ENCODE results near the gene SEC23IP. TPM values are rescaled to one million over a fixed set of nuclear protein-coding genes. Genes with fewer than 3 reads are reported as not detected.

The SEC23IP gene
- total RNA-seq, 1 donor from 2014 or later, result 82.8 TPM

Other genes with a start within 250 kb of the SEC23IP start
- 24.6 and 25.5 TPM in 2 replicates for gene BAG3, start 241.3 kb upstream of the SEC23IP start, total RNA-seq
- 8.5 and 9.4 TPM in 2 replicates for gene INPP5F, start 166.7 kb upstream of the SEC23IP start, total RNA-seq
- 81.1 and 84.2 TPM in 2 replicates for gene MCMBP, start 19.9 kb upstream of the SEC23IP start, total RNA-seq